RPMI7951 (cell line): Measurements from ENCODE around the gene PPP1R16B. TPM values are rescaled to one million over a fixed set of nuclear protein-coding genes. Genes with fewer than 3 reads are reported as not detected.
A peak's percentile ranks its signal among the peaks of the same experiment; 100 is the strongest.

Experiments used
- DNase-seq: peaks from one replicate; pipeline ENCODE4 v3.0.0-alpha.2; 2012; ENCODE audit warnings: low read depth
- total RNA-seq: library from RNA; depleted of rRNA; stranded (reverse); fragments of >200 nt; shearing (Covaris generic); gene quantifications from 2 replicates; pipeline ENCODE4 v1.2.3, GENCODE V29; 2014

PPP1R16B gene
- total RNA-seq, 1 experiment from 2014 or later: under 0.01 TPM

- no peak for DNase-seq
Measured at GRCh38 chr20:38877483-38877882, 72.0 kb downstream of the PPP1R16B start.

- DNase-seq: no peak
Measured at GRCh38 chr20:38878866-38879265, 73.4 kb downstream of the PPP1R16B start.

- DNase-seq: peak; percentile 81
Measured at GRCh38 chr20:38880952-38881735, 75.6 kb downstream of the PPP1R16B start.

GRCh38 chr20:38881806-38882440 is 76.4 kb downstream of the PPP1R16B start:
- no peak for DNase-seq

- DNase-seq: peak; percentile 26
Measured at GRCh38 chr20:38882600-38882999, 77.1 kb downstream of the PPP1R16B start.

GRCh38 chr20:38883081-38883980 is 77.8 kb downstream of the PPP1R16B start:
- peak; percentile 89 for DNase-seq

- DNase-seq: no peak
Measured at GRCh38 chr20:38883981-38884733, 78.7 kb downstream of the PPP1R16B start.

- DNase-seq: no peak
Measured at GRCh38 chr20:38885357-38885756, 79.9 kb downstream of the PPP1R16B start.

GRCh38 chr20:38888059-38888831 is 82.7 kb downstream of the PPP1R16B start:
- no peak for DNase-seq

- no peak for DNase-seq
Measured at GRCh38 chr20:38889050-38889449, 83.6 kb downstream of the PPP1R16B start.

- peak; percentile 41 for DNase-seq
Measured at GRCh38 chr20:38889792-38890496, 84.4 kb downstream of the PPP1R16B start.

- DNase-seq: peak; percentile 53
Measured at GRCh38 chr20:38890497-38890818, 85.0 kb downstream of the PPP1R16B start.

GRCh38 chr20:38892091-38892981 is 86.8 kb downstream of the PPP1R16B start:
- no peak for DNase-seq

GRCh38 chr20:38893056-38893564 is 87.6 kb downstream of the PPP1R16B start:
- no peak for DNase-seq

- DNase-seq: peak; percentile 42
Measured at GRCh38 chr20:38893565-38894090, 88.1 kb downstream of the PPP1R16B start.

GRCh38 chr20:38894091-38894847 is 88.8 kb downstream of the PPP1R16B start:
- peak; percentile 40 for DNase-seq

- DNase-seq: no peak
Measured at GRCh38 chr20:38895098-38895949, 89.8 kb downstream of the PPP1R16B start.
